Measurements from ENCODE around the gene NEURL1. TPM values are rescaled to one million over a fixed set of nuclear protein-coding genes. Genes with fewer than 3 reads are reported as not detected.

Gene NEURL1
- total and polyA plus RNA-seq, 8 donors, result 11.0 to 69.9 (median 18.6) TPM

DNA sequence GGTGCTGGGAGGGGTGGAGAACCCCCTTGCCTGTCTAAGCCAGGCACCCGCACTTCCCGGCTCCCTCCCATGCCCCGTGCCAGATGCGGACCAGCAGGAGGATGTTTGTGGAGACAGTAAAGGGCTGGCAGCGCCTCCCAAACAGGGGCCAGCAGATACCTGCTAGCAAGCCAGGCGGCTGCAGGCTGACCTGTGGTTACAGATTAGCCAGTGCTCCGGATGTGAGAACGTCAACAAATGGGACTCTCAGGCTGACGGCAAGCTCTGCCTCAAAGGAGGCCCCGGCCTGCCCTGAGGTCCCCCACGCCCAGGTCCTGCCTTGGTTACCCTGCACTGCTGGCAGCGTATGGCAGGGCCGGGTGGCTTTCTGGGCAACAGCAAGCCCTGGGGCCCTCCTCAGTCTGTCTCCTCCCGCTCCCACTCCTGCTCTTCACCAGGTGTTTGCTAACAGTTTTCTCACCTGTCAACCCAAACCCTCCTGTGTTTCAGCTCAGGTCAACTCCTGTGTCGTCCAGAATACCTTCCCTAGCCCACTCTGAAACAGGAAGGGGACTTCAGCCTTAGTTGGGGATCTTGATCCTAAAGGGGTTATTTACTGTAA lies 85.4 kb downstream of the NEURL1 start:
- Histone ChIP-seq H3K4me3 (no peak overlapping the region), H3K36me3 (no peaks in the 10 kb centered on the region), H3K9me3 (no peaks in the 10 kb centered on the region), H3K4me1 (peaks cover 32 to 39% (median 37%) of the 10 kb centered on the region in 3 donors), H3K27ac (peak overlapping the region; percentile 41 to 79 (median 64)), H3K27me3 (no peaks in the 10 kb centered on the region)
- WGBS, 2 donors, result 11% methylated on average over 15 of the region's 15 CpGs
- FAIRE-seq (no peak), ATAC-seq (peak; percentile 53 to 87 (median 81)), DNase-seq (peak; percentile 65 to 89 (median 72))
- intact Hi-C loops (cut with DNase I), result no loop called here
- TF ChIP-seq, protein P1, sequence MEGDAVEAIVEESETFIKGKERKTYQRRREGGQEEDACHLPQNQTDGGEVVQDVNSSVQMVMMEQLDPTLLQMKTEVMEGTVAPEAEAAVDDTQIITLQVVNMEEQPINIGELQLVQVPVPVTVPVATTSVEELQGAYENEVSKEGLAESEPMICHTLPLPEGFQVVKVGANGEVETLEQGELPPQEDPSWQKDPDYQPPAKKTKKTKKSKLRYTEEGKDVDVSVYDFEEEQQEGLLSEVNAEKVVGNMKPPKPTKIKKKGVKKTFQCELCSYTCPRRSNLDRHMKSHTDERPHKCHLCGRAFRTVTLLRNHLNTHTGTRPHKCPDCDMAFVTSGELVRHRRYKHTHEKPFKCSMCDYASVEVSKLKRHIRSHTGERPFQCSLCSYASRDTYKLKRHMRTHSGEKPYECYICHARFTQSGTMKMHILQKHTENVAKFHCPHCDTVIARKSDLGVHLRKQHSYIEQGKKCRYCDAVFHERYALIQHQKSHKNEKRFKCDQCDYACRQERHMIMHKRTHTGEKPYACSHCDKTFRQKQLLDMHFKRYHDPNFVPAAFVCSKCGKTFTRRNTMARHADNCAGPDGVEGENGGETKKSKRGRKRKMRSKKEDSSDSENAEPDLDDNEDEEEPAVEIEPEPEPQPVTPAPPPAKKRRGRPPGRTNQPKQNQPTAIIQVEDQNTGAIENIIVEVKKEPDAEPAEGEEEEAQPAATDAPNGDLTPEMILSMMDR (IDR thresholded peaks at IDR 0.05), result no peak

- Histone ChIP-seq H3K4me1 (peaks cover 32 to 39% (median 37%) of the 10 kb centered on the region in 3 donors), H3K9me3 (no peaks in the 10 kb centered on the region), H3K27ac (peak overlapping the region in 1 of 4 donors; percentile 73), H3K36me3 (no peaks in the 10 kb centered on the region), H3K4me3 (no peak overlapping the region), H3K27me3 (no peaks in the 10 kb centered on the region)
- 75 to 80% methylated on average over 7 of the region's 7 CpGs for WGBS, 2 donors
- FAIRE-seq (no peak), DNase-seq (no peak), ATAC-seq (no peak)
- TF ChIP-seq, protein P1 (IDR thresholded peaks at IDR 0.05), result no peak
- intact Hi-C loops (cut with DNase I), result loop anchor here in 1 of 3 donors (10.0 kb wide), 1 partner anchor 165 kb away; no protein-coding TSS in a partner anchor
Measured at GRCh38 chr10:103580011-103580410, 86.5 kb downstream of the NEURL1 start.

- no peaks in the 10 kb centered on the region for H3K36me3 ChIP-seq
- no peak for ATAC-seq
- peak overlapping the region in 1 of 4 donors; percentile 12 for H3K27ac ChIP-seq
- WGBS, 2 donors, result 78 to 83% methylated on average over 7 of the region's 7 CpGs
- intact Hi-C loops (cut with DNase I), result loop anchor here in 1 of 3 donors (10.0 kb wide), 1 partner anchor 166 kb away; no protein-coding TSS in a partner anchor
- TF ChIP-seq, protein P1 (IDR thresholded peaks at IDR 0.05), result no peak
- no peaks in the 10 kb centered on the region for H3K27me3 ChIP-seq
- H3K9me3 ChIP-seq, result no peaks in the 10 kb centered on the region
- peaks cover 32 to 39% (median 34%) of the 10 kb centered on the region in 3 donors for H3K4me1 ChIP-seq
- H3K4me3 ChIP-seq, result no peak overlapping the region
- no peak for FAIRE-seq
- DNase-seq, result no peak
Measured at GRCh38 chr10:103580430-103580829, 86.9 kb downstream of the NEURL1 start.

GRCh38 chr10:103581499-103581898 lies 88.0 kb downstream of the NEURL1 start:
- intact Hi-C loops (cut with DNase I), result loop anchor here in 1 of 3 donors (10.0 kb wide), 1 partner anchor 167 kb away; no protein-coding TSS in a partner anchor
- TF ChIP-seq, protein P1 (IDR thresholded peaks at IDR 0.05), result no peak
- Histone ChIP-seq H3K27me3 (no peaks in the 10 kb centered on the region), H3K4me1 (peaks cover 27 to 32% (median 29%) of the 10 kb centered on the region in 3 donors), H3K4me3 (no peak overlapping the region), H3K27ac (peak overlapping the region in 1 of 4 donors; percentile 22), H3K9me3 (no peaks in the 10 kb centered on the region), H3K36me3 (no peaks in the 10 kb centered on the region)
- DNase-seq (no peak), FAIRE-seq (no peak), ATAC-seq (no peak)

Data from pancreas (tissue), 10 donors.